Upper lobe of left lung (tissue), 4 donors: ENCODE measurements around the gene KLF9.

Experiments
- EP300 ChIP-seq, 4 donors: sonication (generic); formaldehyde crosslinking; IDR thresholded peaks; one replicate each; pipeline ENCODE4 v1.5.1; 2017; ENCODE audit warnings: antibody characterized with exemption in 4 of 4, control low read depth in 2 of 4
- POLR2A ChIP-seq, 4 donors: fragments of 450-650 bp; IDR thresholded peaks; one replicate each; pipeline ENCODE4 v1.5.1; 2016 to 2017; ENCODE audit warnings: antibody characterized with exemption in 4 of 4, mild to moderate bottlenecking in 2 of 4
- TF ChIP-seq, protein P1 (sequence below), 6 experiments: fragments of 450-650 bp in 4 of 6; fragments of 200-600 bp in 2 of 6; sonication (generic) in 2 of 6; IDR thresholded peaks; one replicate each; pipeline ENCODE4 v1.5.1; 2016 to 2019; ENCODE audit warnings: antibody characterized with exemption in 6 of 6

DNA sequence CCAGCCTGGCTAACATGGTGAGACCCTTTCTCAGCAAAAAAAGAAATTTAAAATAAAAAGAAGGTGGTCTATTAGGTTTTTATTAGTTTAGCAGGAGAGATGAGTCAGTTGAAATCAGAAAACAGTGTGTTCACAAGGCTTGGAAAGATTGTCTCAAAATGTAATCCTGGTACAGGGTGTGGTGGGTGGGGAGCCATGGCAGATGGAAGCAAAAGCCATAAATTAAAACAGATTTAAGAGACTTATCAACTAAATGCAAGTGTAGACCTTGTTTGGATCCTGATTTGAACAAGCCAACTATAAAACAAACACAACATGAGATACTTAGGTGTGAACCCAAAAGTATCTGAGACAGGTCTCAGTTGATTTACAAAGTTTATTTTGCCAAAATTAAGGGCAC lies 42.8 kb upstream of the KLF9 start:
- TF ChIP-seq, protein P1, sequence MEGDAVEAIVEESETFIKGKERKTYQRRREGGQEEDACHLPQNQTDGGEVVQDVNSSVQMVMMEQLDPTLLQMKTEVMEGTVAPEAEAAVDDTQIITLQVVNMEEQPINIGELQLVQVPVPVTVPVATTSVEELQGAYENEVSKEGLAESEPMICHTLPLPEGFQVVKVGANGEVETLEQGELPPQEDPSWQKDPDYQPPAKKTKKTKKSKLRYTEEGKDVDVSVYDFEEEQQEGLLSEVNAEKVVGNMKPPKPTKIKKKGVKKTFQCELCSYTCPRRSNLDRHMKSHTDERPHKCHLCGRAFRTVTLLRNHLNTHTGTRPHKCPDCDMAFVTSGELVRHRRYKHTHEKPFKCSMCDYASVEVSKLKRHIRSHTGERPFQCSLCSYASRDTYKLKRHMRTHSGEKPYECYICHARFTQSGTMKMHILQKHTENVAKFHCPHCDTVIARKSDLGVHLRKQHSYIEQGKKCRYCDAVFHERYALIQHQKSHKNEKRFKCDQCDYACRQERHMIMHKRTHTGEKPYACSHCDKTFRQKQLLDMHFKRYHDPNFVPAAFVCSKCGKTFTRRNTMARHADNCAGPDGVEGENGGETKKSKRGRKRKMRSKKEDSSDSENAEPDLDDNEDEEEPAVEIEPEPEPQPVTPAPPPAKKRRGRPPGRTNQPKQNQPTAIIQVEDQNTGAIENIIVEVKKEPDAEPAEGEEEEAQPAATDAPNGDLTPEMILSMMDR (IDR thresholded peaks at IDR 0.05), result no peak
- TF ChIP-seq EP300 (IDR thresholded peaks at IDR 0.05) (no peak), POLR2A (IDR thresholded peaks at IDR 0.05) (no peak)
